ENCODE data around the gene TCTN3. TPM values are rescaled to one million over a fixed set of nuclear protein-coding genes. Genes with fewer than 3 reads are reported as not detected.

The TCTN3 gene
- total and polyA plus RNA-seq, 2 of the 13 experiments (the other 11 are each of a cell fraction or from before 2014, with no cell fraction given): 53.3 to 60.0 TPM

DNA sequence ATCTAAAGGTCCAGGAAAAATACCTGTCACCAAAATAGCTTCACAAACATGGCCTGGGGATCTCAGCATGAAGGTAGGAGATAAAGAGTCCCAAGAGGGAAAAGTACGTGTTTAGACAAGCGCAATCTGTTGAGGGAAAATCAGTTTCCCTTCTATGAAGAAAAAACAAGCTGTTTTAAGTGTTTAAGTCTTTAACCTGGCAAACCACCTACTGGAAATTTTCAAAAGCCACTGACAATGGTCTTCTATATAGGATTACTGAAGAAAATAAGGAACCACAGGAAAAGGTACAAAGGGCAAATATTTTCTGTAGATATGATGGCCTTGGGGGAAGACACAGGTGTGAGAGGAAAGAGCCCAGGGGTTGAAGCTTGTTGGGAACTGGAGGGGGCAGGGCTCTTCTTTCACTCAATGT is 58.4 kb downstream of the TCTN3 start (continued):
- TF ChIP-seq IKZF4 (CRISPR knock-in tag; IDR thresholded peaks at IDR 0.05; ENCODE audit: borderline replicate concordance, low read depth, not compliant biosample characterization) (no peak), SRSF9 (IDR thresholded peaks at IDR 0.05; ENCODE audit: borderline replicate concordance, insufficient read depth, low read depth, low read length, poor library complexity, severe bottlenecking) (no peak), NR2C2 (CRISPR knock-in tag; IDR thresholded peaks at IDR 0.05; ENCODE audit: borderline replicate concordance) (no peak), NR2F6 (IDR thresholded peaks at IDR 0.05) (peak; percentile 74), NR2F6 (CRISPR knock-in tag; IDR thresholded peaks at IDR 0.05) (peak; percentile 80), ZFP91 (CRISPR knock-in tag; IDR thresholded peaks at IDR 0.05; ENCODE audit: borderline replicate concordance) (no peak), TCF7 (IDR thresholded peaks at IDR 0.05; ENCODE audit: low read depth) (peak; percentile 82), SETDB1 (CRISPR knock-in tag; IDR thresholded peaks at IDR 0.05; ENCODE audit: borderline replicate concordance) (no peak), ZNF34 (CRISPR knock-in tag; IDR thresholded peaks at IDR 0.05; ENCODE audit: borderline replicate concordance) (no peak), ZNF3 (CRISPR knock-in tag; IDR thresholded peaks at IDR 0.05) (no peak), ZNF367 (CRISPR knock-in tag; IDR thresholded peaks at IDR 0.05; ENCODE audit: borderline replicate concordance) (no peak), ZNF263 (CRISPR knock-in tag; IDR thresholded peaks at IDR 0.05) (no peak), JUND (CRISPR knock-in tag; IDR thresholded peaks at IDR 0.05) (no peak), ZNF615 (CRISPR knock-in tag; IDR thresholded peaks at IDR 0.05; ENCODE audit: borderline replicate concordance) (no peak), RFX5 (IDR thresholded peaks at IDR 0.05; ENCODE audit: low read depth, low read length) (no peak), RXRB (CRISPR knock-in tag; IDR thresholded peaks at IDR 0.05; ENCODE audit: borderline replicate concordance) (peak; percentile 75; the same call in 1 of the 2 replicates), BATF2 (CRISPR knock-in tag; IDR thresholded peaks at IDR 0.05) (no peak), SMC3 (IDR thresholded peaks at IDR 0.05; ENCODE audit: low read length) (peak; percentile 14; the same call in 1 of the 2 replicates)
- TF ChIP-seq, protein P1, sequence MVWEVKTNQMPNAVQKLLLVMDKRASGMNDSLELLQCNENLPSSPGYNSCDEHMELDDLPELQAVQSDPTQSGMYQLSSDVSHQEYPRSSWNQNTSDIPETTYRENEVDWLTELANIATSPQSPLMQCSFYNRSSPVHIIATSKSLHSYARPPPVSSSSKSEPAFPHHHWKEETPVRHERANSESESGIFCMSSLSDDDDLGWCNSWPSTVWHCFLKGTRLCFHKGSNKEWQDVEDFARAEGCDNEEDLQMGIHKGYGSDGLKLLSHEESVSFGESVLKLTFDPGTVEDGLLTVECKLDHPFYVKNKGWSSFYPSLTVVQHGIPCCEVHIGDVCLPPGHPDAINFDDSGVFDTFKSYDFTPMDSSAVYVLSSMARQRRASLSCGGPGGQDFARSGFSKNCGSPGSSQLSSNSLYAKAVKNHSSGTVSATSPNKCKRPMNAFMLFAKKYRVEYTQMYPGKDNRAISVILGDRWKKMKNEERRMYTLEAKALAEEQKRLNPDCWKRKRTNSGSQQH (CRISPR knock-in tag; IDR thresholded peaks at IDR 0.05; ENCODE audit: low read depth): no peak
- TF ChIP-seq, protein P2, sequence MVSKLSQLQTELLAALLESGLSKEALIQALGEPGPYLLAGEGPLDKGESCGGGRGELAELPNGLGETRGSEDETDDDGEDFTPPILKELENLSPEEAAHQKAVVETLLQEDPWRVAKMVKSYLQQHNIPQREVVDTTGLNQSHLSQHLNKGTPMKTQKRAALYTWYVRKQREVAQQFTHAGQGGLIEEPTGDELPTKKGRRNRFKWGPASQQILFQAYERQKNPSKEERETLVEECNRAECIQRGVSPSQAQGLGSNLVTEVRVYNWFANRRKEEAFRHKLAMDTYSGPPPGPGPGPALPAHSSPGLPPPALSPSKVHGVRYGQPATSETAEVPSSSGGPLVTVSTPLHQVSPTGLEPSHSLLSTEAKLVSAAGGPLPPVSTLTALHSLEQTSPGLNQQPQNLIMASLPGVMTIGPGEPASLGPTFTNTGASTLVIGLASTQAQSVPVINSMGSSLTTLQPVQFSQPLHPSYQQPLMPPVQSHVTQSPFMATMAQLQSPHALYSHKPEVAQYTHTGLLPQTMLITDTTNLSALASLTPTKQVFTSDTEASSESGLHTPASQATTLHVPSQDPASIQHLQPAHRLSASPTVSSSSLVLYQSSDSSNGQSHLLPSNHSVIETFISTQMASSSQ (IDR thresholded peaks at IDR 0.05; ENCODE audit: low read depth): peak; percentile 58
- TF ChIP-seq, protein P2 (CRISPR knock-in tag; IDR thresholded peaks at IDR 0.05; ENCODE audit: borderline replicate concordance): peak; percentile 69; the same call in 1 of the 2 replicates
- TF ChIP-seq, protein P3, sequence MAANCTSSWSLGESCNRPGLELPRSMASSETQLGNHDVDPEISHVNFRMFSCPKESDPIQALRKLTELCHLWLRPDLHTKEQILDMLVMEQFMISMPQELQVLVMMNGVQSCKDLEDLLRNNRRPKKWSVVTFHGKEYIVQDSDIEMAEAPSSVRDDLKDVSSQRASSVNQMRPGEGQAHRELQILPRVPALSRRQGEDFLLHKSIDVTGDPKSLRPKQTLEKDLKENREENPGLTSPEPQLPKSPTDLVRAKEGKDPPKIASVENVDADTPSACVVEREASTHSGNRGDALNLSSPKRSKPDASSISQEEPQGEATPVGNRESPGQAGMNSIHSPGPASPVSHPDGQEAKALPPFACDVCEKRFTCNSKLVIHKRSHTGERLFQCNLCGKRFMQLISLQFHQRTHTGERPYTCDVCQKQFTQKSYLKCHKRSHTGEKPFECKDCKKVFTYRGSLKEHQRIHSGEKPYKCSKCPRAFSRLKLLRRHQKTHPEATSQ (CRISPR knock-in tag; IDR thresholded peaks at IDR 0.05; ENCODE audit: borderline replicate concordance): 0 out of 2 replicates have a peak, but pooled peaks have one; percentile 14

Data from HepG2 (cell line).